ENCODE results near the gene CD320. TPM values are rescaled to one million over a fixed set of nuclear protein-coding genes. Genes with fewer than 3 reads are reported as not detected.
A peak's percentile ranks its signal among the peaks of the same experiment; 100 is the strongest.

CD320 gene
- total and polyA plus RNA-seq, 3 experiments from 2014 or later: 58.6 to 97.6 (median 93.7) TPM

GRCh38 chr19:8253678-8254077 lies 54.5 kb downstream of the CD320 start:
- ChIA-PET CTCF (interaction anchor here (0.6 to 1.9 kb wide), 13 partner anchors 8 to 309 kb away, joined by 3 to 16 read pairs (median 3); no protein-coding TSS in a partner anchor), POLR2A (no interaction called here)
- no peak overlapping the region for H3K4me3 ChIP-seq (ENCODE audit: low read length)
- H3K27me3 ChIP-seq (ENCODE audit: insufficient read depth, low read length, poor library complexity, severe bottlenecking): no peaks in the 10 kb centered on the region
- Mint-ChIP-seq H3K27ac (no peak overlapping the region), H3K4me1 (peaks cover 2 to 15% (median 8%) of the 10 kb centered on the region in 3 donors), H3K36me3 (peaks cover 0 to 42% (median 4%) of the 10 kb centered on the region in 3 donors), H3K4me3 (no peak overlapping the region), H3K9me3 (no peaks in the 10 kb centered on the region), H3K27me3 (no peaks in the 10 kb centered on the region)
- no peaks in the 10 kb centered on the region for H3K36me3 ChIP-seq (ENCODE audit: insufficient read depth, low read length)
- H3K4me1 ChIP-seq (ENCODE audit: insufficient read depth, low read length): no peaks in the 10 kb centered on the region
- no peak for DNase-seq
- H3K27ac ChIP-seq (ENCODE audit: low read depth, low read length): no peak overlapping the region
- H3K9me3 ChIP-seq (ENCODE audit: low read length): no peaks in the 10 kb centered on the region

- H3K9me3 ChIP-seq (ENCODE audit: low read length): no peaks in the 10 kb centered on the region
- peak overlapping the region in 1 of 8 donors; percentile 88 for H3K27ac Mint-ChIP-seq
- H3K4me3 Mint-ChIP-seq: no peak overlapping the region
- H3K4me3 ChIP-seq (ENCODE audit: low read length): no peak overlapping the region
- no peaks in the 10 kb centered on the region for H3K27me3 Mint-ChIP-seq
- H3K27me3 ChIP-seq (ENCODE audit: insufficient read depth, low read length, poor library complexity, severe bottlenecking): no peaks in the 10 kb centered on the region
- CTCF ChIA-PET: interaction anchor here (0.6 to 1.9 kb wide), 15 partner anchors 8 to 309 kb away, joined by 3 to 16 read pairs (median 3); no protein-coding TSS in a partner anchor
- peak; percentile 70 to 87 (median 74) for DNase-seq
- no peak overlapping the region for H3K27ac ChIP-seq (ENCODE audit: low read depth, low read length)
- peaks cover 4 to 14% (median 8%) of the 10 kb centered on the region in 3 donors for H3K4me1 Mint-ChIP-seq
- no peaks in the 10 kb centered on the region for H3K36me3 ChIP-seq (ENCODE audit: insufficient read depth, low read length)
- POLR2A ChIA-PET: no interaction called here
- H3K4me1 ChIP-seq (ENCODE audit: insufficient read depth, low read length): no peaks in the 10 kb centered on the region
- no peaks in the 10 kb centered on the region for H3K9me3 Mint-ChIP-seq
- peaks cover 2 to 43% (median 8%) of the 10 kb centered on the region in 3 donors for H3K36me3 Mint-ChIP-seq
Observed at GRCh38 chr19:8252922-8253589, 55.1 kb downstream of the CD320 start.

Other genes starting within 250 kb of the CD320 start
- gene FBN3, start 158.8 kb downstream of the CD320 start, total RNA-seq: not detected
- gene FBN3, start 158.8 kb downstream of the CD320 start, polyA plus RNA-seq: not detected
- gene CERS4, start 99.0 kb downstream of the CD320 start, total RNA-seq: 10 to 100 TPM; 21.5 to 21.9 TPM
- gene CERS4, start 99.0 kb downstream of the CD320 start, polyA plus RNA-seq: 13.3 TPM
- gene NDUFA7, start 13.0 kb upstream of the CD320 start, total RNA-seq: 10 to 100 TPM; 86.0 to 93.3 TPM
- 121 TPM for gene NDUFA7, start 13.0 kb upstream of the CD320 start, polyA plus RNA-seq
- 1,000 to 10,000 TPM; 2,153 to 2,200 TPM for gene RPS28, start 13.1 kb upstream of the CD320 start, total RNA-seq
- gene RPS28, start 13.1 kb upstream of the CD320 start, polyA plus RNA-seq: 2,694 TPM
- gene KANK3, start 34.9 kb upstream of the CD320 start, total RNA-seq: 1 to 10 TPM in 1 of 2 experiments, under 1 TPM in 1; 0.97 to 1.1 TPM
- gene KANK3, start 34.9 kb upstream of the CD320 start, polyA plus RNA-seq: 3.6 TPM
- gene ANGPTL4, start 55.8 kb upstream of the CD320 start, total RNA-seq: not detected
- 0.28 TPM for gene ANGPTL4, start 55.8 kb upstream of the CD320 start, polyA plus RNA-seq
- 10 to 100 TPM; 61.7 to 69.7 TPM for gene RAB11B, start 82.0 kb upstream of the CD320 start, total RNA-seq
- 87.4 TPM for gene RAB11B, start 82.0 kb upstream of the CD320 start, polyA plus RNA-seq
- gene MARCHF2, start 104.9 kb upstream of the CD320 start, total RNA-seq: 10 to 100 TPM; 13.1 to 14.1 TPM
- 51.0 TPM for gene MARCHF2, start 104.9 kb upstream of the CD320 start, polyA plus RNA-seq
- 100 to 1,000 TPM; 336 to 338 TPM for gene HNRNPM, start 136.6 kb upstream of the CD320 start, total RNA-seq
- gene HNRNPM, start 136.6 kb upstream of the CD320 start, polyA plus RNA-seq: 311 TPM
- gene PRAM1, start 194.3 kb upstream of the CD320 start, total RNA-seq: under 1 TPM; 0.55 to 0.64 TPM
- 0.39 TPM for gene PRAM1, start 194.3 kb upstream of the CD320 start, polyA plus RNA-seq
- 10 to 100 TPM; 25.7 to 26.0 TPM for gene ZNF414, start 205.8 kb upstream of the CD320 start, total RNA-seq
- 18.0 TPM for gene ZNF414, start 205.8 kb upstream of the CD320 start, polyA plus RNA-seq

All from CD8-positive, alpha-beta memory T cell (primary cell).